Tibial nerve (tissue), 4 donors: ENCODE results near the gene TRIM37. TPM values are rescaled to one million over a fixed set of nuclear protein-coding genes. Genes with fewer than 3 reads are reported as not detected.

ENCODE experiments used
- DNase-seq, 2 donors: peaks; one replicate each; pipeline ENCODE4 v3.0.0-alpha.2; 2019; ENCODE audit warnings: low spot score in 2 of 2
- H3K27ac ChIP-seq, 4 donors: fragments of 200-600 bp; sonication (generic) in 3 of 4; one replicate each; pipeline ENCODE4 v1.5.1; 2017 to 2019; ENCODE audit warnings: mild to moderate bottlenecking in 1 of 4
- H3K27me3 ChIP-seq, 2 donors: fragments of 200-600 bp; sonication (generic) in 1 of 2; one replicate each; pipeline versions ENCODE4 v1.5.1 to v1.6.0; 2017 to 2019
- H3K36me3 ChIP-seq, 3 donors: fragments of 200-600 bp; sonication (generic); one replicate each; pipeline ENCODE4 v1.5.1; 2018 to 2019
- H3K4me1 ChIP-seq, 4 donors: fragments of 200-600 bp; sonication (generic) in 3 of 4; one replicate each; pipeline ENCODE4 v1.5.1; 2017 to 2019
- H3K4me3 ChIP-seq, 4 donors: fragments of 200-600 bp; sonication (generic) in 3 of 4; one replicate each; pipeline ENCODE4 v1.5.1; 2017 to 2019; ENCODE audit warnings: mild to moderate bottlenecking in 1 of 4, moderate library complexity in 1 of 4
- H3K9me3 ChIP-seq, 4 donors: fragments of 200-600 bp; sonication (generic) in 3 of 4; one replicate each; pipeline ENCODE4 v1.5.1; 2017 to 2019
- EP300 ChIP-seq, 2 donors: sonication (generic); formaldehyde crosslinking; IDR thresholded peaks; one replicate each; pipeline ENCODE4 v1.6.1; 2017; ENCODE audit warnings: antibody characterized with exemption in 2 of 2, mild to moderate bottlenecking in 1 of 2
- POLR2A ChIP-seq, 2 donors: fragments of 450-650 bp; IDR thresholded peaks; one replicate each; pipeline ENCODE4 v1.6.1; 2017; ENCODE audit warnings: antibody characterized with exemption in 2 of 2, mild to moderate bottlenecking in 2 of 2, moderate library complexity in 2 of 2
- WGBS, 2 donors: methylation state at CpG; one replicate each; pipeline ENCODE4 v1.1.5; 2018; 5-methylcytosine and 5-hydroxymethylcytosine counted together
- total RNA-seq, 4 donors: library from RNA; depleted of rRNA; stranded (reverse); fragments of >200 nt; gene quantifications; one replicate each; pipeline ENCODE4 v1.1.0, GENCODE V29; 2016
- TF ChIP-seq, protein P1 (sequence below), 5 experiments: fragments of 200-600 bp in 3 of 5; fragments of 450-650 bp in 2 of 5; sonication (generic) in 3 of 5; IDR thresholded peaks; one replicate each; pipeline ENCODE4 v1.5.1; 2016 to 2019; ENCODE audit warnings: antibody characterized with exemption in 5 of 5, mild to moderate bottlenecking in 3 of 5, moderate library complexity in 2 of 5

The TRIM37 gene
- total RNA-seq, 4 donors from 2014 or later = 18.2 to 25.8 (median 21.7) TPM

DNA sequence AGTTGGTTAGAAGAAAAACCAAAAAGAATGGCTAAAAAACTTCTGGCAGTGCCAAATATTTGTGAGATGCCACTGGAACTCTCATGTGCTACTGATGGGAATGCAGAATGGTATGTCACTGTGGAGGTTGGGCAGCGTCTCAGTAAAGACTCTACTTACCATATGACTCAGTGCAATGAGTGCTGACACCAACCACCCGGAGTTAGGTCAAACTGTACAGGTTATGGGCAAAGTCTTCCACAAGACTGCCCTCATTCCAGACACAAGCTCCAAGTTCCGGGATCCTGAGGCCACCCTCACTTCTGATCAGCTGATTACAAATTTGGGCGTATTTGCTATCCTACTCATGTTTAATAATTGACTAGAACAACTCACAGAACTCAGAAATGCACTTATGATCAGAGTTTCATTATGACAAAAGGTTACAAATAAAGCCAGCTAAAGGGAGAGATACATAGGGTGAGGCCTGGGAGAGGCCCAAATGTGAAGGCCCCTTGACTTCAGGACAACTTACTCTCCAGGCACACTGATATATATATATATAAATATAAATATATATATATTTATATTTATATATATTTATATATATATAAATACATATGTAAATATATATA lies 114.9 kb downstream of the TRIM37 start:
- H3K4me3 ChIP-seq = no peak overlapping the region
- peaks cover 0 to 4% (median 0%) of the 10 kb centered on the region in 4 donors for H3K4me1 ChIP-seq
- TF ChIP-seq EP300 (IDR thresholded peaks at IDR 0.05) (no peak), POLR2A (IDR thresholded peaks at IDR 0.05) (no peak)
- TF ChIP-seq, protein P1, sequence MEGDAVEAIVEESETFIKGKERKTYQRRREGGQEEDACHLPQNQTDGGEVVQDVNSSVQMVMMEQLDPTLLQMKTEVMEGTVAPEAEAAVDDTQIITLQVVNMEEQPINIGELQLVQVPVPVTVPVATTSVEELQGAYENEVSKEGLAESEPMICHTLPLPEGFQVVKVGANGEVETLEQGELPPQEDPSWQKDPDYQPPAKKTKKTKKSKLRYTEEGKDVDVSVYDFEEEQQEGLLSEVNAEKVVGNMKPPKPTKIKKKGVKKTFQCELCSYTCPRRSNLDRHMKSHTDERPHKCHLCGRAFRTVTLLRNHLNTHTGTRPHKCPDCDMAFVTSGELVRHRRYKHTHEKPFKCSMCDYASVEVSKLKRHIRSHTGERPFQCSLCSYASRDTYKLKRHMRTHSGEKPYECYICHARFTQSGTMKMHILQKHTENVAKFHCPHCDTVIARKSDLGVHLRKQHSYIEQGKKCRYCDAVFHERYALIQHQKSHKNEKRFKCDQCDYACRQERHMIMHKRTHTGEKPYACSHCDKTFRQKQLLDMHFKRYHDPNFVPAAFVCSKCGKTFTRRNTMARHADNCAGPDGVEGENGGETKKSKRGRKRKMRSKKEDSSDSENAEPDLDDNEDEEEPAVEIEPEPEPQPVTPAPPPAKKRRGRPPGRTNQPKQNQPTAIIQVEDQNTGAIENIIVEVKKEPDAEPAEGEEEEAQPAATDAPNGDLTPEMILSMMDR (IDR thresholded peaks at IDR 0.05) = no peak
- WGBS, 2 donors = 66 to 83% methylated on average over 4 of the region's 4 CpGs
- H3K27ac ChIP-seq = peak overlapping the region in 1 of 4 donors; percentile 28
- H3K27me3 ChIP-seq = no peaks in the 10 kb centered on the region
- H3K9me3 ChIP-seq = no peaks in the 10 kb centered on the region
- H3K36me3 ChIP-seq = peaks cover 0 to 17% (median 0%) of the 10 kb centered on the region in 3 donors
- no peak for DNase-seq

DNA sequence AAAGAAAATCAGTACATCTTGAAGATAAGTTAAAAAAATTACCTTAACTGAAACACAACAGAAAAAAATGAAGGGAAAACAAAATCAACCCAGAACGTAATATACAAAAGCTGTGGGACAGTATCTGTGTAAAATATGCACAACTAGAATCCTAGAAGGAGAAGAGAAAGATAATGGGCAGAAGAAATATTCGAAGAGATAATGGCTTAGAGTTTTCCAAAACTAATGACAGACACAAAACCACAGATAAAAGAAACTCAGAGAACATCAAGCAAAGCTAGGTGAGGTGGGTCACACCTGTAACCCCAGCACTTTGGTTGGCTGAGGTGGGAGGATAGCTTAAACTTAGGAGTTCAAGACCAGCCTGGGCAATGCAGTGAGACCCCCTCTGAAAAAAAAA lies 117.1 kb downstream of the TRIM37 start:
- H3K4me1 ChIP-seq = peaks cover 0 to 4% (median 0%) of the 10 kb centered on the region in 4 donors
- no peak overlapping the region for H3K4me3 ChIP-seq
- no peak for DNase-seq
- peaks cover 0 to 6% (median 0%) of the 10 kb centered on the region in 3 donors for H3K36me3 ChIP-seq
- TF ChIP-seq, protein P1 (IDR thresholded peaks at IDR 0.05) = no peak
- TF ChIP-seq EP300 (IDR thresholded peaks at IDR 0.05) = no peak
- H3K27me3 ChIP-seq = no peaks in the 10 kb centered on the region
- no peak overlapping the region for H3K27ac ChIP-seq
- WGBS, 2 donors = 49 to 50% methylated on average over 2 of the region's 2 CpGs
- no peaks in the 10 kb centered on the region for H3K9me3 ChIP-seq

- WGBS, 2 donors = 94 to 96% methylated on average over 6 of the region's 6 CpGs
- DNase-seq = no peak
- no peak for TF ChIP-seq POLR2A (IDR thresholded peaks at IDR 0.05)
- TF ChIP-seq, protein P1 (IDR thresholded peaks at IDR 0.05) = no peak
- no peak for TF ChIP-seq EP300 (IDR thresholded peaks at IDR 0.05)
- H3K4me3 ChIP-seq = no peak overlapping the region
- H3K27me3 ChIP-seq = no peaks in the 10 kb centered on the region
- no peaks in the 10 kb centered on the region for H3K9me3 ChIP-seq
- peaks cover 0 to 6% (median 0%) of the 10 kb centered on the region in 3 donors for H3K36me3 ChIP-seq
- no peaks in the 10 kb centered on the region for H3K4me1 ChIP-seq
- no peak overlapping the region for H3K27ac ChIP-seq
These were observed 120.7 kb downstream of the TRIM37 start for GRCh38 chr17:58985971-58986370.

GRCh38 chr17:58985367-58985766 lies 121.3 kb downstream of the TRIM37 start:
- Histone ChIP-seq H3K27ac (no peak overlapping the region), H3K9me3 (no peaks in the 10 kb centered on the region), H3K27me3 (no peaks in the 10 kb centered on the region), H3K4me3 (no peak overlapping the region), H3K36me3 (peaks cover 0 to 6% (median 0%) of the 10 kb centered on the region in 3 donors), H3K4me1 (no peaks in the 10 kb centered on the region)
- no peak for DNase-seq
- WGBS, 2 donors = 73 to 82% methylated on average over 6 of the region's 6 CpGs
- no peak for TF ChIP-seq POLR2A (IDR thresholded peaks at IDR 0.05)
- no peak for TF ChIP-seq EP300 (IDR thresholded peaks at IDR 0.05)

- no peaks in the 10 kb centered on the region for H3K27me3 ChIP-seq
- H3K4me3 ChIP-seq = no peak overlapping the region
- TF ChIP-seq, protein P1 (IDR thresholded peaks at IDR 0.05) = no peak
- TF ChIP-seq EP300 (IDR thresholded peaks at IDR 0.05) = no peak
- TF ChIP-seq POLR2A (IDR thresholded peaks at IDR 0.05) = no peak
- no peaks in the 10 kb centered on the region for H3K36me3 ChIP-seq
- no peaks in the 10 kb centered on the region for H3K9me3 ChIP-seq
- H3K27ac ChIP-seq = no peak overlapping the region
- no peaks in the 10 kb centered on the region for H3K4me1 ChIP-seq
- WGBS, 2 donors = 86 to 90% methylated on average over 3 of the region's 3 CpGs
- no peak for DNase-seq
These were observed 124.1 kb downstream of the TRIM37 start for GRCh38 chr17:58982626-58983025.
